Stimulated activated CD8-positive, alpha-beta memory T cell treated with anti-CD3 and anti-CD28 coated beads, Interleukin-15, amount 100 ng/mL, for 48 hours (primary cell): ENCODE results near the gene POLR2J2.
"Not testable (repeated sequence)": the region's sequence is repeated elsewhere in the genome, so short reads cannot be mapped to it uniquely, and the experiment has no call there.

ENCODE experiments used
- DNase-seq, 2 donors: peaks; one replicate each; pipeline ENCODE4 v3.0.0-alpha.2; 2020; ENCODE audit warnings: low read depth in 2 of 2

POLR2J2 gene

GRCh38 chr7:102671956-102672307 is 469 bp upstream of the POLR2J2 start:
- DNase-seq, result not testable (repeated sequence)

GRCh38 chr7:102667523-102667922 is 3.9 kb downstream of the POLR2J2 start:
- DNase-seq, result not testable (repeated sequence)

GRCh38 chr7:102666850-102667249 is 4.6 kb downstream of the POLR2J2 start:
- not testable (repeated sequence) for DNase-seq

- not testable (repeated sequence) for DNase-seq
These were observed 6.7 kb downstream of the POLR2J2 start for GRCh38 chr7:102664765-102665164.

GRCh38 chr7:102649924-102650323 is 21.5 kb downstream of the POLR2J2 start, which contains the start of gene SPDYE2B:
Gene SPDYE2B, plus strand, starts transcription at chr7:102650319. Its CDS starts 2,030 bp downstream, at chr7:102652349.
- not testable (repeated sequence) for DNase-seq

GRCh38 chr7:102647813-102648212 is 23.6 kb downstream of the POLR2J2 start:
- not testable (repeated sequence) for DNase-seq

GRCh38 chr7:102643404-102643803 is 28.1 kb downstream of the POLR2J2 start:
- DNase-seq, result not testable (repeated sequence)

GRCh38 chr7:102642691-102643090 is 28.8 kb downstream of the POLR2J2 start, which contains the start of gene UPK3BL1:
Gene UPK3BL1, minus strand, starts transcription at chr7:102642791. Its CDS starts 50 bp downstream, at chr7:102642741.
- not testable (repeated sequence) for DNase-seq

- DNase-seq, result not testable (repeated sequence)
These were observed 32.6 kb downstream of the POLR2J2 start for GRCh38 chr7:102638848-102639247.

GRCh38 chr7:102636956-102637355 is 34.5 kb downstream of the POLR2J2 start:
- DNase-seq, result not testable (repeated sequence)

- not testable (repeated sequence) for DNase-seq
These were observed 36.1 kb downstream of the POLR2J2 start for GRCh38 chr7:102635354-102635753.

GRCh38 chr7:102634299-102634698 is 37.2 kb downstream of the POLR2J2 start:
- not testable (repeated sequence) for DNase-seq

- DNase-seq, result not testable (repeated sequence)
These were observed 40.8 kb downstream of the POLR2J2 start for GRCh38 chr7:102630622-102631021.

GRCh38 chr7:102627271-102627904 is 44.1 kb downstream of the POLR2J2 start:
- not testable (repeated sequence) for DNase-seq

GRCh38 chr7:102618122-102618521 is 53.3 kb downstream of the POLR2J2 start:
- not testable (repeated sequence) for DNase-seq

GRCh38 chr7:102616507-102617125 is 54.8 kb downstream of the POLR2J2 start, which contains the start of gene RASA4:
Gene RASA4, minus strand, starts transcription at chr7:102616756. Its CDS starts 67 bp downstream, at chr7:102616689.
- DNase-seq, result not testable (repeated sequence)
